ENCODE data around the gene NOM1. TPM values are rescaled to one million over a fixed set of nuclear protein-coding genes. Genes with fewer than 3 reads are reported as not detected.
"Not testable (repeated sequence)": the region's sequence is repeated elsewhere in the genome, so short reads cannot be mapped to it uniquely, and the experiment has no call there.

The NOM1 gene, protein sequence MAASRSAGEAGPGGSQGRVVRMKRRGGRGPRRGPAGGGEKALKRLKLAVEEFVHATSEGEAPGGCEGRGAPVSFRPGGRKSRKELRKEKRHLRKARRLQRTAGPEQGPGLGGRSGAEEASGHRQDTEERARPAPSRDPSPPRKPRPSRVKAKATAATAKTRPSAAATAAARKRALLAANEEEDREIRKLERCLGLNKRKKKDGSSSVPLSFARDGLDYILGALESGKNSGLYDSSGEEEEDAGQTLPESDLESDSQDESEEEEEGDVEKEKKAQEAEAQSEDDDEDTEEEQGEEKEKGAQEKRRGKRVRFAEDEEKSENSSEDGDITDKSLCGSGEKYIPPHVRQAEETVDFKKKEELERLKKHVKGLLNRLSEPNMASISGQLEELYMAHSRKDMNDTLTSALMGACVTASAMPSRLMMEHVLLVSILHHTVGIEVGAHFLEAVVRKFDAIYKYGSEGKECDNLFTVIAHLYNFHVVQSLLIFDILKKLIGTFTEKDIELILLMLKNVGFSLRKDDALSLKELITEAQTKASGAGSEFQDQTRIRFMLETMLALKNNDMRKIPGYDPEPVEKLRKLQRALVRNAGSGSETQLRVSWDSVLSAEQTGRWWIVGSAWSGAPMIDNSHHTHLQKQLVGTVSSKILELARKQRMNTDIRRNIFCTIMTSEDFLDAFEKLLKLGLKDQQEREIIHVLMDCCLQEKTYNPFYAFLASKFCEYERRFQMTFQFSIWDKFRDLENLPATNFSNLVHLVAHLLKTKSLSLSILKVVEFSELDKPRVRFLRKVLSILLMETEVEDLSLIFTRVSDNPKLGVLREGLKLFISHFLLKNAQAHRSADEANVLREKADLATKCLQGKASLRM
- 16.7 TPM for polyA plus RNA-seq (2013, experiment 1 of 2)
- polyA plus RNA-seq (2013, experiment 2 of 2) = 10.8 TPM

DNA sequence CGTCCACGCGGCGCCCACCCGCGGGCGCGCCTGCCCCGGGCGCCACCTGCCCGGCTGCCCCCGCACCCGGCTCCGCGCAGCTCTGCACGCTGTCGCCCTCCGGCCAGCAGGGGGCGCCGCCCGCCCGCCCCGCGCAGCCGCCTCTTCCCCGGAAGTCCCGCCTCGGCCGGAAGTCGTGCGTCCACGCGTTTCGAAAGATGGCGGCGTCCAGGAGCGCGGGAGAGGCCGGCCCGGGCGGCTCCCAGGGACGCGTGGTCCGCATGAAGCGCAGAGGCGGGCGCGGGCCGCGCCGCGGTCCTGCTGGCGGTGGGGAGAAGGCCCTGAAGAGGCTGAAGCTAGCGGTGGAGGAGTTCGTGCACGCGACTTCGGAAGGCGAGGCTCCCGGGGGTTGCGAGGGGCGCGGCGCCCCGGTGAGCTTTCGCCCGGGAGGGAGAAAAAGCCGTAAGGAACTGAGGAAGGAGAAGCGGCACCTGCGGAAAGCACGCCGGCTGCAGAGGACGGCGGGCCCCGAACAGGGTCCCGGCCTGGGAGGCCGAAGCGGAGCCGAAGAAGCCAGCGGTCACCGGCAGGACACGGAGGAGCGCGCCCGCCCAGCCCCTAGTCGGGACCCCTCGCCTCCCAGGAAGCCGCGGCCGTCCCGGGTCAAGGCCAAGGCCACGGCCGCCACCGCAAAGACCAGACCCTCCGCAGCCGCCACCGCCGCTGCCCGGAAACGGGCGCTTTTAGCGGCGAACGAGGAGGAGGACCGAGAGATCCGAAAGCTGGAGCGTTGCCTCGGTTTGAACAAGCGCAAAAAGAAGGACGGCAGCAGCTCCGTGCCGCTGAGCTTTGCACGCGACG is at the start of gene NOM1:
NOM1 (plus strand) TSS at position 172 of the 840 bp plus-strand sequence; CDS start at position 198, 26 bp downstream.
- Histone ChIP-seq H3K9me3 (ENCODE audit: control insufficient read depth, low read length) (no peaks in the 10 kb centered on the region), H3K4me1 (ENCODE audit: control insufficient read depth, insufficient read depth, low read length, poor library complexity, severe bottlenecking) (peaks cover 3% of the 10 kb centered on the region), H3K27ac (ENCODE audit: low read depth, low read length, severe bottlenecking) (peak within 1 kb of the TSS; percentile 53), H3K36me3 (ENCODE audit: control insufficient read depth, insufficient read depth, low read length) (peaks cover 28% of the 10 kb centered on the region), H3K4me3 (ENCODE audit: extremely low read depth, insufficient read depth, low read length, poor library complexity, severe bottlenecking) (peak within 1 kb of the TSS; percentile 95)
- WGBS, 2 experiments (ENCODE audit: insufficient coverage in 2 of 2) = 0% methylated on average over 82 to 91 of the region's 115 CpGs

DNA sequence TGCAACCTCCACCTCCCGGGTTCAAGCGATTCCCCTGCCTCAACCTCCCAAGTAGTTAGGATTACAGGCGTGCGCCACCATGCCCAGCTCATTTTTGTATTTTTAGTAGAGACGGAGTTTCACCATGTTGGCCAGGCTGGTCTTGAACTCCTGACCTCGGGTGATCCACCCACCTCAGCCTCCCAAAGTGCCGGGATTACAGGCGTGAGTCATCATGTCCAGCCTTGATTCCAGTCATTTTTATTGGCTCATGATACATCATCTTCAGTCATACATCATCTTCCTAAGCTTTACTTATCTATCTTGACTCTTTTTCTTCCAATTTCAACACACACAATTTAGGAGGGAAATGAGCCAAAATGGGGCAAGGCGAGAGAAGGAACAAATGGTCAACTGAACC is 49.4 kb upstream of the NOM1 start:
- not testable (repeated sequence) for H3K36me3 ChIP-seq (ENCODE audit: control insufficient read depth, insufficient read depth, low read length); H3K9me3 ChIP-seq (ENCODE audit: control insufficient read depth, low read length); H3K4me3 ChIP-seq (ENCODE audit: extremely low read depth, insufficient read depth, low read length, poor library complexity, severe bottlenecking); H3K4me1 ChIP-seq (ENCODE audit: control insufficient read depth, insufficient read depth, low read length, poor library complexity, severe bottlenecking); H3K27ac ChIP-seq (ENCODE audit: low read depth, low read length, severe bottlenecking)
- 89 to 94% methylated on average over 6 to 7 of the region's 9 CpGs for WGBS, 2 experiments (ENCODE audit: insufficient coverage in 2 of 2)

DNA sequence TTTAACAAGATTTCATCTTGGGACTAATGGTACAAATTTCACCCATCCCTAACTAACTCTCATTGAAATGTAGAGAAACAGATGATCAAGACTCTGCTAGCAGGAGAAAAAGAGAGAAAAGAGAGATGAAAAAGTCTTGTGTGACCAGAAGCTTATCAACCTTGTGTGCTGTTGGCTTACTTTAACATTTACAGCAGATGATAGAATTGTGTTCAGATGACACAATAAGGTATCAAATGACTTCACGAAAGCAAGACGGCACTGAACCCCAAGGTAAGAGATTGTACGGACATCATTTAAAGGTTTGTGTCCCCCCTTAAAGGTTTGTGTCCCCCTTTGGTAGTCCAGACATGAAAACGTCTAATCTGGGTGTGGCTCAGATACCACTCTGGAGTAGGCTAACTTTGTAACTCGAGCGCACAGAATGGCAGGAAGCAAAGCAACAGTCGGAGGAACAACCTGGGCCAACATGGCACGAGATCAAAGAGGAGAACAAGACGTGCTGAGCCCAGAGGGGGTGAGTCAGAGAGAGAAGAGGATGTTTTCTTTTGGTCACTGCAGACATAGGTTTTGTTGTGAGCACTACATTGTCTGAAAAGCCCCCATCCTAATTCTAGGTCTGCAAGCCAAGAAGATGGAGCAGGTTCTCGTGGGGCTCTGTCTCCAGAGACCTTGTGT is 46.1 kb upstream of the NOM1 start:
- Histone ChIP-seq H3K27ac (ENCODE audit: low read depth, low read length, severe bottlenecking) (no peak overlapping the region), H3K4me1 (ENCODE audit: control insufficient read depth, insufficient read depth, low read length, poor library complexity, severe bottlenecking) (no peaks in the 10 kb centered on the region), H3K4me3 (ENCODE audit: extremely low read depth, insufficient read depth, low read length, poor library complexity, severe bottlenecking) (no peak overlapping the region), H3K9me3 (ENCODE audit: control insufficient read depth, low read length) (no peaks in the 10 kb centered on the region), H3K36me3 (ENCODE audit: control insufficient read depth, insufficient read depth, low read length) (no peaks in the 10 kb centered on the region)
- 82 to 85% methylated on average over 9 to 10 of the region's 10 CpGs for WGBS, 2 experiments (ENCODE audit: insufficient coverage in 2 of 2)

DNA sequence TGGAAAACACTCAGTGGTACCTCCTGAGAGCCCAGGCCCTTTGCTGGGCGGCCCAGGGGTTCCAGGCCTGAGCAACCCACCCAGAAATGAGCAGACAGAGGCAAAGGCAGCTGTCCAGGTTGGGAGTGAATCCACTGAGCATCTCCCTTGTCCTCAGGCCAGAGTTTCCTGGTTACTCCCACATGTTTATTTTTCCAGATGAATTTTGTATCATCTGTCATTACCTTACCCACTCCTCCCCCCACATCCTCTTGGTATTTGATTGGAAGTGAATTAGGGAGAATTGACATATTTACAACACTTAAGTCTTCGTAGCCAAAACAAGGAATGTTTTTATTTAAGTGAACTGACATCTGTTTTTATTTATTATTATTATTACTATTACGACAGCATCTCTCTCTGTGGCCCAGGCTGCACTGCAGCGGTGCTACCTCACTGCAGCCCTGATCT is 43.3 kb upstream of the NOM1 start:
- WGBS, 2 experiments (ENCODE audit: insufficient coverage in 2 of 2) = 79 to 90% methylated on average over 3 of the region's 4 CpGs
- Histone ChIP-seq H3K9me3 (ENCODE audit: control insufficient read depth, low read length) (no peaks in the 10 kb centered on the region), H3K4me3 (ENCODE audit: extremely low read depth, insufficient read depth, low read length, poor library complexity, severe bottlenecking) (no peak overlapping the region), H3K4me1 (ENCODE audit: control insufficient read depth, insufficient read depth, low read length, poor library complexity, severe bottlenecking) (no peaks in the 10 kb centered on the region), H3K36me3 (ENCODE audit: control insufficient read depth, insufficient read depth, low read length) (no peaks in the 10 kb centered on the region), H3K27ac (ENCODE audit: low read depth, low read length, severe bottlenecking) (no peak overlapping the region)

DNA sequence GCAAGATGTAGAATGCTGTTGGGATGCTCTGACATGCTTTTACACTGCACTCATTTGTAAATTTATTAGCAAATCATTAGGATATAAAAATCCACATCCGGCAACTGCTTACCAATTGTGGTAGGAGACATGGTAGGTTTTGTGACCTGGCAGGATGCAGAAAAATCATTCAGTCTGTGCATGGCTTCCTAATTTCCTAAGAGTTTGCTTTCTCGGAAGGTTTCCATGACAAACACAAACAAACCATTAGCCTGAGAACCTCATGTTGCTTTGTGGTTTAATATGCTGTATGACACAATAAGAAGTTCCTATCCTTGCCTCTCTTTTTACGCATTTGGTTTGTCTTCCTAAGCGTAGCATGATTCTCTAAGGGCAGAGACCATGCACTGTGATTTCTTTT is 41.9 kb upstream of the NOM1 start:
- Histone ChIP-seq H3K4me3 (ENCODE audit: extremely low read depth, insufficient read depth, low read length, poor library complexity, severe bottlenecking) (no peak overlapping the region), H3K4me1 (ENCODE audit: control insufficient read depth, insufficient read depth, low read length, poor library complexity, severe bottlenecking) (no peaks in the 10 kb centered on the region), H3K36me3 (ENCODE audit: control insufficient read depth, insufficient read depth, low read length) (no peaks in the 10 kb centered on the region), H3K9me3 (ENCODE audit: control insufficient read depth, low read length) (no peaks in the 10 kb centered on the region), H3K27ac (ENCODE audit: low read depth, low read length, severe bottlenecking) (no peak overlapping the region)
- WGBS, 2 experiments (ENCODE audit: insufficient coverage in 2 of 2) = 100% methylated on average over 2 of the region's 4 CpGs; no CpG with 5 or more reads in 1 of the 2 experiments

DNA sequence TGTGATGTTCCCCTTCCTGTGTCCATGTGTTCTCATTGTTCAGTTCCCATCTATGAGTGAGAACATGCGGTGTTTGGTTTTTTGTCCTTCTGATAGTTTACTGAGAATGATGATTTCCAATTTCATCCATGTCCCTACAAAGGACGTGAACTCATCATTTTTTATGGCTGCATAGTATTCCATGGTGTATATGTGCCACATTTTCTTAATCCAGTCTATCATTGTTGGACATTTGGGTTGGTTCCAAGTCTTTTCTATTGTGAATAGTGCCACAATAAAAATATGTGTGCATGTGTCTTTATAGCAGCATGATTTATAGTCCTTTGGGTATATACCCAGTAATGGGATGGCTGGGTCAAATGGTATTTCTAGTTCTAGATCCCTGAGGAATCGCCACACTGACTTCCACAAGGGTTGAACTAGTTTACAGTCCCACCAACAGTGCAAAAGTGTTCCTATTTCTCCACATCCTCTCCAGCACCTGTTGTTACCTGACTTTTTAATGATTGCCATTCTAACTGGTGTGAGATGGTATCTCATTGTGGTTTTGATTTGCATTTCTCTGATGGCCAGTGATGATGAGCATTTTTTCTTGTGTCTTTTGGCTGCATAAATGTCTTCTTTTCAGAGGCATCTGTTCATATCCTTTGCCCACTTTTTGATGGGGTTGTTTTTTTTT is 39.8 kb upstream of the NOM1 start:
- H3K36me3 ChIP-seq (ENCODE audit: control insufficient read depth, insufficient read depth, low read length); H3K9me3 ChIP-seq (ENCODE audit: control insufficient read depth, low read length); H3K4me3 ChIP-seq (ENCODE audit: extremely low read depth, insufficient read depth, low read length, poor library complexity, severe bottlenecking); H3K27ac ChIP-seq (ENCODE audit: low read depth, low read length, severe bottlenecking); H3K4me1 ChIP-seq (ENCODE audit: control insufficient read depth, insufficient read depth, low read length, poor library complexity, severe bottlenecking): not testable (repeated sequence)
- no CpG with 5 or more reads among the region's 3 CpGs for WGBS, 2 experiments (ENCODE audit: insufficient coverage in 2 of 2)

DNA sequence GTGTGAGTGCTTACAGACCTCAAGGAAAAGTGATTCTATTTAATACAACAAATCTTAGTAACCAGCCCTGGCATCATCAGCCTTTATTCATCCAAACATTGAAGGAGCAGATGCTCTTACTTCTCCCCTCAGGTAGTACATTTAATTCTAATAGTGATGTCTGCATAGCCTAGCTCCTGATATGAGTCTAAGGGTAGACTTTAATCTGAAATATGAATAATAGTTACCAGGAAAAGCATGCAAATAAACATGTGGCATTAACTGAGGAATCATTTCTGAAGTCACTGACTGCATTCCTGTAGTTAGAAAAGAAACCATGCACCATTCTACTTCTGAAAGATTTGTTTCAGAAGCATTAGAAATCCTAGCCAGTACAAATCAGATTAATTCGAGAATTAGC is 30.9 kb upstream of the NOM1 start:
- Histone ChIP-seq H3K9me3 (ENCODE audit: control insufficient read depth, low read length) (no peaks in the 10 kb centered on the region), H3K27ac (ENCODE audit: low read depth, low read length, severe bottlenecking) (no peak overlapping the region), H3K4me3 (ENCODE audit: extremely low read depth, insufficient read depth, low read length, poor library complexity, severe bottlenecking) (no peak overlapping the region), H3K36me3 (ENCODE audit: control insufficient read depth, insufficient read depth, low read length) (no peaks in the 10 kb centered on the region), H3K4me1 (ENCODE audit: control insufficient read depth, insufficient read depth, low read length, poor library complexity, severe bottlenecking) (no peaks in the 10 kb centered on the region)
- WGBS, 2 experiments (ENCODE audit: insufficient coverage in 2 of 2) = no CpG with 5 or more reads among the region's 1 CpG

DNA sequence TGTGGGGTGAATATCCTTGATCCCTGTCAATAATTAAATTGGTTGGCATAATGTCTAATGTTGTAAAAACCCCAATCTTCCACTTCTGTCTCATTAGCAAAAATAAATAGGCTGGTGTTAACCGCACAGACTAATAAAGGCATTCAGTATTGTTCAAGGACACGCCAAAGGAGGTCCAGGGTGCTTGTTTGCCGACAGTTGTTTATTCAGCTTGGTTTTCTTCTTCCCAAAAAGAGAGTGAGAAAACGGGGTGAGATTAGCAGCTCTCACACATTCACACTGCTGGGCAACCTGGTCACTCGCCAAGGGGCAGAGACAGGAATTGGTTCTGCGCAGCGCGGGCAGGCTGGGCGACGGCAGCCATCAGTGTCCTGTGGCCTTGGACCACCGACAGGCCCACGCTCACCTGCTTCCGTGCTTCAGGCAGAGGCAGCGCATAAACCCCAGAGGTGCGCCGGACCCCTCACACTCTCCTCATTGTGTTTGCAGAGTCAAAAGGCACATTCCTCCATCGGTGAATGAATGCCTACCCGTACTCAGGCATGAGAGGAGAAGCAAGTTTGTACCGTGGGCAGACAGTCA is 30.3 kb upstream of the NOM1 start:
- Histone ChIP-seq H3K4me3 (ENCODE audit: extremely low read depth, insufficient read depth, low read length, poor library complexity, severe bottlenecking) (no peak overlapping the region), H3K9me3 (ENCODE audit: control insufficient read depth, low read length) (no peaks in the 10 kb centered on the region), H3K36me3 (ENCODE audit: control insufficient read depth, insufficient read depth, low read length) (no peaks in the 10 kb centered on the region), H3K27ac (ENCODE audit: low read depth, low read length, severe bottlenecking) (no peak overlapping the region), H3K4me1 (ENCODE audit: control insufficient read depth, insufficient read depth, low read length, poor library complexity, severe bottlenecking) (no peaks in the 10 kb centered on the region)
- 90 to 91% methylated on average over 14 to 18 of the region's 19 CpGs for WGBS, 2 experiments (ENCODE audit: insufficient coverage in 2 of 2)

DNA sequence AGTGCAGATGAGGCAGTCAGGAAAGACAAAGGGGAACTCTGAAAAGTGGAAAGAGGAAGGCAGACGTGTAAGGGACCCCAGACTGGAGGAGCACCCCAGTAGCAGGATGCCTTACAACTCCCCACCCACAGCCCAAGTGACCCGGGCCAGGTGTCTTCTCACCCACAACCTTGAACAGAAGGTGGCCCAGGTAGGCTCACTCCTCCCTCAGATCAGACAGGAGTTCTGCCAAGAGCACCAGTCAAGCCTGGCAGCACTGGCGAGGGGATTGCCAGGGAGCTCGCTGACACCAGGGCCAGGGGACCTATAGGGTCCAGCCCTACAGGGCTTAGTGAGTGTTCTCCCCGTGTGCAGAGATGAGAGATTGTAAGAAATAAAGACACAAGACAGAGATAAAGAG is 29.4 kb upstream of the NOM1 start:
- Histone ChIP-seq H3K4me3 (ENCODE audit: extremely low read depth, insufficient read depth, low read length, poor library complexity, severe bottlenecking) (no peak overlapping the region), H3K36me3 (ENCODE audit: control insufficient read depth, insufficient read depth, low read length) (no peaks in the 10 kb centered on the region), H3K4me1 (ENCODE audit: control insufficient read depth, insufficient read depth, low read length, poor library complexity, severe bottlenecking) (no peaks in the 10 kb centered on the region), H3K9me3 (ENCODE audit: control insufficient read depth, low read length) (no peaks in the 10 kb centered on the region), H3K27ac (ENCODE audit: low read depth, low read length, severe bottlenecking) (no peak overlapping the region)
- WGBS, 2 experiments (ENCODE audit: insufficient coverage in 2 of 2) = 70 to 93% methylated on average over 4 of the region's 5 CpGs
